ENCODE results near the gene SULT1C3.

SULT1C3 gene

DNA sequence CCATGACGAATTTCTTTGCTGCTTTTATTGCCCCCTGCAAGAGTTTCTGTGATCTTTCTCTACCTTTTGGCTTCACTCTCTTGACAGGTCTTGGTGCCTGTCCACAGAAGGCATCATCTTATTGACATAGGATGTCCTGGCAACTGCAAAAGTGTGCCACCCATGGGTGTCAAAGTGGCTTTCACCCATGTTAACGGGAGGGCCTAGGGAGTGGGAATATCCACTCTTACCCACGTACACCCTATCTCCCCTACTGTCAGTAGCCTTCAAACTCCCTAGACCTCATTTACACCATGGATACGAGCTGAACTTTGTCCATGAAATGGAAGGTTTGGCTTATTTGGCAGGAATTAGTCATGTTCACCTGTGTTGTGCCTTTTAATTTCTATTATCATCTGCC lies 16.2 kb upstream of the SULT1C3 start:
- no peak for DNase-seq (ENCODE audit: low read depth)
- no peak for TF ChIP-seq CTCF (IDR thresholded peaks at IDR 0.05; ENCODE audit: low read depth, low read length, missing control alignments)
- no peak overlapping the region for H3K4me3 ChIP-seq (ENCODE audit: low read depth, low read length)

DNA sequence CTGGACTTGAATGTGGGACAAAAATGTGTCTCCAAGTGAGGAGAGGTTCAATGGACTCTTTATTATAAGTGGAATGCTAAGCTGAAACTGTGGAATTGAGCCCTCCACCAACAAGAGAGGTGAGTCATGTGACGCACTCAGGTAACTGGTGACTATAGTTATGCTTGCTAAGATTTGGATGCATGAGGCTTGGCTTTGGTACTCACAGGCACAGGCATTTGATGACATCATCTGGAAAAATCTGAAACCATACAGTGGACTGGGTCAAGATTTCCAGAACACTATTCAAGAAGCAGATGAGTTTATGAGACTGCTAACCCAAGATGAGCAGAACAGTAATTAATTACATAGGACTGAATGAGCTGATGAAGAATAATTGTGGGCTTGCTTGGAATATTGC lies 15.7 kb upstream of the SULT1C3 start:
- DNase-seq (ENCODE audit: low read depth): no peak
- no peak overlapping the region for H3K4me3 ChIP-seq (ENCODE audit: low read depth, low read length)
- TF ChIP-seq CTCF (IDR thresholded peaks at IDR 0.05; ENCODE audit: low read depth, low read length, missing control alignments): no peak

DNA sequence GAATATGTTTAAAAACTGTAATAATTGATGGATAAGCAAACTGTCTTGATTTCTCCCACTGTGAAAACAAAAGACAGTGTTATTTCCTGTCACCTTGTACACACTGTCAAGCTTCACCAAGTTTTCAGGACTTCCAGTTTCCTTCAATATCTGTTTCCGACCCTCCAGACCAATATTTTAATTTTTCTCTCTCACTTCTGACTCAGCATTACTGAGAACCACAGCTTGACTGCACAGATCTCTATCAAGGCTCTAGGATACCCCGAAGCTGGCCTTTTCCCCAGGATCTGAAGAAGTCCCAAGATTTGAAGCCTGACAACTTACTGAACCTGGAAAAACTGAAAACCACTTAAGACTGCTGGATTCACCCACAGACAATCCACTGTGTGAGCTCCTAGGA lies 13.2 kb upstream of the SULT1C3 start:
- no peak overlapping the region for H3K4me3 ChIP-seq (ENCODE audit: low read depth, low read length)
- TF ChIP-seq CTCF (IDR thresholded peaks at IDR 0.05; ENCODE audit: low read depth, low read length, missing control alignments): no peak
- no peak for DNase-seq (ENCODE audit: low read depth)

DNA sequence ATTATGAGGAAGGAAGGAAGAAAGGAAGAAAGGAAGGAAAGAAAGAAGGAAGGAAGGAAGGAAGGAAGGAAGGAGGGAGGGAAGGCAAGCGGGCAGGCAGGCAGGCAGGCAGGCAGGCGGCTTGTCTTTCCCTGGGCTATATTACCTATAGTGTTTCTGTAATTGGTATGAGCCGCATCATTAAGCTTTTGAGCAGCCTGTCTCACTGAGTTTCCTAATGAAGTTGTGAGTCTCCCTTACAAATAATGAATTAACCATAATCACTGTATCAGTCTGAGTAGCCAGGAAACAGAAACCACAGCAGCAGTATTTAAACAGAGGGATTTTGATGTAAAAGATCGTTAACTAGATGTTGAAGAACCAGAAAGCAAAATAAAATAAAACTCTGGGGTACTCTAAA lies 11.8 kb upstream of the SULT1C3 start:
- DNase-seq (ENCODE audit: low read depth): no peak
- H3K4me3 ChIP-seq (ENCODE audit: low read depth, low read length): no peak overlapping the region
- no peak for TF ChIP-seq CTCF (IDR thresholded peaks at IDR 0.05; ENCODE audit: low read depth, low read length, missing control alignments)

- no peak for TF ChIP-seq CTCF (IDR thresholded peaks at IDR 0.05; ENCODE audit: low read depth, low read length, missing control alignments)
- no peak overlapping the region for H3K4me3 ChIP-seq (ENCODE audit: low read depth, low read length)
- DNase-seq (ENCODE audit: low read depth): no peak
Observed at GRCh38 chr2:108228537-108228936, 11.2 kb upstream of the SULT1C3 start.

DNA sequence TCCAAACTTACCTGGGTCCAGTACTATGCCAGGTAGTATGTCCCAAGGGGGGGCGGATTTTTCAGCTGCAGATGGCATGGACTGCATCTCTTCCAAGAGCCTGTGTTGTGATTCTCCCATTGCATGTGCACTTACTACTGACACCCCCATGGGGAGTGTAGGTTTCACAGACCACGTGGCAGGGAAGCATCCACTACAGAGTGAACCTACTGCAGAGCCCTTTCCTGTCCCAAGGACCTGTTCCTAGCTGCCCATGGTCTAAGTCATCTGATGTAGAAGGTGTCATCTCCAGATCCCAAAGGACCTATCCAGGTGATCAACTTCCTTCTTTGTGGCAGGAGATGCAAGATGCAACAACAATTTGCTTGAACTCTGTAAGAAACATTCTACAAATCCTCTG lies 9.9 kb upstream of the SULT1C3 start:
- no peak for TF ChIP-seq CTCF (IDR thresholded peaks at IDR 0.05; ENCODE audit: low read depth, low read length, missing control alignments)
- H3K4me3 ChIP-seq (ENCODE audit: low read depth, low read length): no peak overlapping the region
- DNase-seq (ENCODE audit: low read depth): no peak

DNA sequence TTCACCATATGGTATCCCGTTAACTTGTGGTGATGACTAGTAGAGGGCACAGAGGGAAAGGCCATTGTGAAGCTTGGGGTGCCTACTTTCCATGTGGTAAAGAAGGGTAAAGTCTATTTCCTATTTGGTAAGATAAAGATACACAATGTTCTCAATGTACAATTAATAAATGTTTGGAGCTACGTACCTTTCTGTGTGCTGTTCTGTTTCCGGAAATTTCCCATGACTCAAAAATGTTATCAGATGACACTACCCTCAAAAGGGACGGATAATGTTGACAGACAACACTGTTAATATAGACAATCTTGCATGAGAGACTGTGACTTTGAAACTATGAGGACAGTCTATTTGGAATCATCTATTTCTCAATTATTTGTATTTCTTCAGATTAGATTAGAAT lies 4.2 kb upstream of the SULT1C3 start:
- no peak for TF ChIP-seq CTCF (IDR thresholded peaks at IDR 0.05; ENCODE audit: low read depth, low read length, missing control alignments)
- H3K4me3 ChIP-seq (ENCODE audit: low read depth, low read length): no peak overlapping the region
- DNase-seq (ENCODE audit: low read depth): no peak

All from GM12864 (cell line).